Stimulated activated CD8-positive, alpha-beta memory T cell treated with anti-CD3 and anti-CD28 coated beads, Interleukin-7, amount 100 ng/mL, for 48 hours (primary cell): ENCODE data around the gene TMEM223.
"Not testable (repeated sequence)": the region's sequence is repeated elsewhere in the genome, so short reads cannot be mapped to it uniquely, and the experiment has no call there.

ENCODE experiments used
- DNase-seq, 2 donors: peaks; one replicate each; pipeline ENCODE4 v3.0.0-alpha.2; 2020; ENCODE audit warnings: low read depth in 1 of 2; ENCODE audit errors: extremely low read depth in 1 of 2

TMEM223 gene, protein sequence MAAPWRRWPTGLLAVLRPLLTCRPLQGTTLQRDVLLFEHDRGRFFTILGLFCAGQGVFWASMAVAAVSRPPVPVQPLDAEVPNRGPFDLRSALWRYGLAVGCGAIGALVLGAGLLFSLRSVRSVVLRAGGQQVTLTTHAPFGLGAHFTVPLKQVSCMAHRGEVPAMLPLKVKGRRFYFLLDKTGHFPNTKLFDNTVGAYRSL

DNA sequence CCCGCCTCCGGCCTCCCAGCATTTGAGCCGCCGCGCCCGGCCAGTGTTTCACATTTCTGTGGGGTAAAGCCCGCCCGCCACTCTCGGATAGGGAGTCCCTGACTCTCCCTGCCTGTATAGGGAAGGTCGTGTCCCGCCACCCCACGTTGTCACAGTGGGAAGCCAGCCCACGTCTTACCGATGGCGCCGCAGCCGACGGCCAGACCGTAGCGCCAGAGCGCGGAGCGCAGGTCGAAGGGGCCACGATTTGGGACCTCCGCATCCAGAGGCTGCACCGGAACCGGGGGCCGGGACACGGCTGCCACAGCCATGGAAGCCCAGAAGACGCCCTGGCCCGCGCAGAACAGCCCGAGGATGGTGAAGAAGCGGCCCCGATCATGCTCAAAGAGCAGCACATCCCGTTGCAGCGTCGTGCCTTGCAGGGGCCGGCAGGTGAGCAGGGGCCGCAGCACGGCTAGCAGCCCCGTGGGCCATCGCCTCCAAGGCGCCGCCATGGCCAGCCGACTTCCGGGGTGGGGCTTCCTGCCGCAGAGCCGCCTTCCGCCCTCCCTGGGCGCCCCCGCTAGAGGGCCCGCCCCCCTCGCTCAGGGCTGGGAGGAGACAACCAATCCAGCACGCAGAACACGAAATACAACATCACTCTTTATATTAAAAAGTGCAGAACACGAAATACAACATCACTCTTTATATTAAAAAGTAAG lies at the start of gene TMEM223:
TSS of gene TMEM223 (minus strand) at position 506 of the 701 bp plus-strand sequence. CDS start at position 494, 12 bp downstream.
- peak; percentile 84 to 86 for DNase-seq

DNA sequence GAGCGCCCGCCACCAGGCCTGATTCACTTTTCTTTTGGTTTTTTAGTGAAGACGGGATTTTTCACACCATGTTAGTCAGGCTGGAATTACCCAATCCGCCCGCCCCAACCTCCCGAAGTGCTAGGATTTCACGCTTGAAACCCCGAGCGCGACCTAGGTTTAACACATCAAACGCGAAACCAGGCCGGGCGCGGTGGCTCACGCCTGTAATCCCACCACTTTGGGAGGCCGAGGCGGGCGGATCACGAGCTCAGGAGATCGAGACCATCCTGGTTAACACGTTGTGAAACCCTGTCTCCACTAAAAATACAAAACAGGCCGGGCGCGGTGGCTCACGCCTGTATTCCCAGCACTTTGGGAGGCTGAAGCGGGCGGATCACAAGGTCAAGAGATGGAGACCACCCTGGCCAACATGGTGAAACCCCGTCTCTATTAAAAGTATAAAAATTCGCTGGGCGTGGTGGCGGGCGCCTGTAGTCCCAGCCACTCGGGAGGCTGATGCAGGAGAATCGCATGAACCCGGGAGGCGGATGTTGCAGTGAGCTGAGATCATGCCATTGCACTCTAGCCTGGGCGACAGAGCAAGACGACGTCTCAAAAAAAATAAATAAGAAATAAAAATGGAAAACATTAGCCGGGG lies 49.0 kb upstream of the TMEM223 start:
- peak; percentile 69 to 78 for DNase-seq

DNA sequence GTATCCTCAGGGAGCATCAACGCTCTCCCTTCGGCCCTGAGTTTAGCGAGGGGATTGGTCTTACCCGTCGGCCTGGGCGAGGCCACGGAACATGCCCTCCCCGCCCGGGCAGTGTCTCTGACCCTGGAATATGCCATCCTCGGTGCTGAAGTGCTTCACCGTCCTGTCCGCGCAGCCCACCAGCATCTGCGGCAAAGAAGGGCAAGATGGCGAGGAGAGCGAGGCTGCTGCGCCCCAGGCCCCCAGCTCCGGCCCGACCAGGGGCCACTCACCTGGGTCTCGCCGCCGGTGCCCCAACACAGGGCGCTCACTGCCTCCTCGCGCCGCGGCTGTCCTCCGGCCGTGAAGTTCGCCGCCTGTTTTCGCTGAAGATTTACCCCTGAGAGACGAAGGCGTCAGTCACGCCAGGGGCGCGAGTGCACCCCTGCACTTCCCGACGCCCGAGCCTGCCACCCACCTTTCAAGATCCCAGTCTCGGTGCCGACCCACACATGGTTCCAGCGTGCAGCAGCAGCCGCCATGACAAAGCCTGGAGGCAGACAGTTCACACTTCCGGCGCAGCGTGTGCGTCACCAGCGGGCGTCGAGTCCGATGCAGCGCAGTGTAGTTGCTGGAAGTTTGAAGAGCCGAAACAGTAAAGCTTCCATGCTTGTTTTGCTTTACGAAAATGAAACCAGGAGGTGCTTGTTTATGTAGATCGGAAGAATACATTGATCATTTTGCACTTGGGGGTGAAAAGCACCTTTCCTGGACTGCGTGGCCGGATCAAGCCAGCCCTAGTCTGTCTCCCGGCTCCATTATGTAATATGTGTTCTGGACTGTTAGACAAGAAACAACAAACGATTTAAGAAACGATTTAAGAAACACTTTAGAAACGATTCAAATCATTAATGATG lies 47.5 kb upstream of the TMEM223 start, which contains the start of gene WDR74:
TSS of gene WDR74 (minus strand) at position 541 of the 896 bp plus-strand sequence. CDS start at position 521, 20 bp downstream.
- DNase-seq: peak; percentile 81 to 86

DNA sequence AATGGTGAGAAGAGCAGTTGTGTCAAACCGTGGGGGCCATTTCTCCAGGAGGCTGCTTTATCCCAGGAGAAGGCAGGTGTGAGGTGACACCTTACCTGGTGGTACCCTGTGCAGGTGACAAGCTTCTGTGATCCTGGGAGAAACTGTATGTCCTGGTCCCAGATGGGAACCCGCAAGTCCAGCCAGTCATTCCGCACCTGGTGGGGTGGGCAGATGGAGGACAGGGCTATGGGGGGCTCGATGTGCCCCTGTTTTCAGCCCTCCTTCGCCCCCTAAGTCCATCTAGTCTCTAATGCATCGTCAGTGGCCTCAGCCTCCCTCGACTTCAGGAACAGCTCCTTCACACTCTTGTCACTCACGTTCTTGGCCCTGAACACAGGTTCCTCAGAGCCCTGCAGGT lies 43.5 kb upstream of the TMEM223 start:
- DNase-seq: no peak

DNA sequence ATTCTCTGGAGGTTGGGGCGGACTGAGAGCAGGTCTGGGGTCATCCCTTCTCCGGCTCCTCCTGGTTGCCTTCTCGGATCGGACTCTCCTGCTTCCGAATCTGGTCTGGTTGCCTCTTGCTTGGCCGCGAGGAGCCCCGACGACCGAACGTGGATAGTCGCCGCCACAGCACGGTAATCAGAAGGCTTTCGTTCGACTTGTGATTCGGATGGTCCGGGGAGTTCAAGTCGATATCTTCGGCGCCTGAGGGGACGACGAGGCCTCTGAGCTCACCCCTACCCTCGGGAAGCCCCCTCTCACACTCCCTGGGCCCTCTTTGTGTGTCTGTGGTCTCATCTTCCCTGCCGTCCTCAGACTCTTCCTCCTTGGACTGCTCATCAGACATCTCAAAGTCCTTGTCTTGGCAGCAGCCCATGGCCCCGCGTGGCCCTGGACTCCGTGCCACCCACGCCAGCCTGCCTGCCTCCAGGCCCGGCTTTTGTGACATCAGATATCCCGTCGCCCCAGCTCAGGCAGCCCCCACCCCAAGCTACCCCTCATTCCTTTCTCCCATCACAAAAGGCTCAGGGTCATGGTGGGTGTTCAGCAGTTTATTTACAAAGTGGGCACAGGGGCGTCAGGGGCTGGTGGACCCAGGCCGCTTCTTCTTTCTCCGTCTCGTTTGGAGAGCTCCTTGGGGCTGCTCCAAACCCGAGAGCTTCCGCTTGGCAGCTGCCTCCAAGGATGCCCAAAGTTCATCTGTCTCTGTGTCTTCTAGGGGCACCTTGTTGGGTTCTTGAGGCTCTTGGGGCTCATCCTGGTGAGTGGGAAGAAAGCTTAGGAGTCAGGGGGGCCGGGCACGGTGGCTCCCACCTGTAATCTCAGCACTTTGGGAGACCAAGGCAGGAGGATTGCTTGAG lies 40.8 kb upstream of the TMEM223 start, which contains the start of gene TEX54:
TSS of gene TEX54 (minus strand) at position 506 of the 899 bp plus-strand sequence.
- DNase-seq: no peak

DNA sequence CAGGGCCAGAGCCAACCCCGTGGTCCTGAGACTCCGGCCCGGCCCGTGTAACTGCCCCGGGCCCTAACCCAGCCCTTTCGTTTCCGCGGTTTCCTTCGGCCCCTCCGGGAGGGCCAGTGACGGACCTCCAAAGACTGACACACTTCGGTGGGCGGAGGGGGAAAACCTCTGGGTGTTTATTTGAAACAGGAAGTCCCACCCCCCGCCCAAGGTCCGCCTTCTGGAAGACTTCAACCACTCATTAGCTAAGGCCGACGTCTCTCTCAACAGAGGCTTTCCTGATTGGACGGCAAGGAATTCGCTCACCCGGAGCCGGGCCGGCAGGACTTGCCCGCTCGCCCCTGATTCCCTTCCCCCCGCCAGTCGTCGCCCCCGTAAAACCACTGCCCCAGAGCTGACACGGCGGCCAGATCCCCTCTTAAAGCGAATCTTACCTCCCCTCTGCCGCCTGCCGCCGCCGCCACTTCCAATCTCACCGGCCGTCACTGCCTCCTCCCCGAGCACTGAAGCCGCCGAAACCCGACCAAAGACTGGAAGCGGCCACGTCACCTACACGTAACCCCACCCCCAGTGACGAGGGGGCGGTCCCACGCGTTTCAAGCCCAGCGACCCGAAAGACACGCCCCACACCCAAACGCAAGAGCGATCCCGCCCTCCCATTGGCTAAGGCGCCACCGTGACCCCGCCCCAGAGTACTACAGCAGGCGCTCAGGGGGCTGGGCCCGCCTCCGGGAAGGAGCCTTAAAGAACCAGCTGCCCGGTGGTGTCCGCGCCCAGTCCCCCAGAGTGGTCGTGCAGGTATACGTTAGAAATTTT lies 39.9 kb upstream of the TMEM223 start, which contains the start of gene STX5:
TSS of gene STX5 (minus strand) at position 532 of the 816 bp plus-strand sequence. CDS start 808 bp downstream, outside the sequence.
- DNase-seq: peak; percentile 98 to 99

DNA sequence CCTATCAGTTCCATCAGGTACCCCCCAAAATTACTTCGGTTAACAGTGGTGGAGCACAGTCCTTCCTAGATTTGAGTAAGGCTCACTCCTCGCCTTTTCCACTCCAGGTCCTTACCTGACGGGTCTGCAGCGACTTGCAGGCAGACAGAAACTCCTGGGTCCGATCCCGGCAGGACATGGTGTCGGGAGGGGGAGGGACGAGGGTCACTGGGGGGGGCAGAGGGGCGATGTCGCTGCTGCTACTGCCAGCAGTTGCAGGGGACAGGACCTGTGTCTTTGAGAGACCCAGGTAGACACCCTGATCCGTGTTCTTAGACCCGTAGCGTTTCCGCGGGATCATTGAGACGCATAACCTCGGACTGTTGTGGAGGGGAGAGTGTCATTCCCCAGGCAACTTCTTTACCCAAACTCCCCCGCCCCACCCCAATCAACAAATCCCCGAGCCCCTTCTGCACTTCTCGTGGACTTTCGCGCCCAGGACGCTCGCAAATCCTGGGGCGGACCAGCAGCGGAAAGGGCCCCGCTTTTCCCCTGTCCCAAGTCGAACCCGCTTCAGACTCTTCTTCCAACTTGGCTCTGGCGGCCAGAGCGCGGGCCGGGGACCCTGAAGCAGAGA lies 39.2 kb upstream of the TMEM223 start:
- DNase-seq: no peak

DNA sequence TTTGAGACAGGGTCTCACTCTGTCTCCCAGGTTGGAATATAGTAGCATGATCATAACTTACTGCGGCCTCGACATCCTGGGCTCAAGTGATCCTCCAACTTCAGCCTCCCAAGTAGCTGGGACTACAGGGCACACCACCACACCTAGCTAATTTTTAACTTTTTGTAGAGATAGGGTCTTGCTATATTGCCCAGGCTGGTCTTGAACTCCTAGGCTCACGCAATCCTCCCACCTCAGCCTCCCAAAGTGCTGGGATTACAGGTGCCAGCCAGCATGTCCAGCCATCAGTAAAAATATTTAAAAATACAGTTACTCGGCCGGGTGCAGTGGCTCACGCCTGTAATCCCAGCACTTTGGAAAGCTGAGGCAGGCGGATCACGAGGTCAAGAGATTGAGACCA lies 36.3 kb upstream of the TMEM223 start:
- not testable (repeated sequence) for DNase-seq

DNA sequence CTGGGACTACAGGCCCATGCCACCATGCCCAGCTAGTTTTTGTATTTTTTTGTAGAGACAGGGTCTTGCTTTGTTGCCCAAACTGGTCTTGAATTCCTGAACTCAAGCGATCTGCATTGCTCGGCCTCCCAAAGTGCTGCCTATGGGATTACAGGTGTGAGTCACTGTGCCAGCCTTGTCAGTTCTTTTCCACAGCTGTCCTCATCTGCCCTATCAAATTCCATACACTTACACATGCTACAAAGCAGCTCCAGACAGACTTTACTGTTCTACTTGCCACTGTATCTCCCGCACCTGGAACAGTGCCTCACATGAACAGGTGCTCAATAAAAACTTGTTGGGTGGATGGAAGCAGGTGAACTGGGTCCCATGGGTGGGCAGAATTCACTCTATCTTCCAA lies 31.9 kb upstream of the TMEM223 start:
- DNase-seq: no peak

DNA sequence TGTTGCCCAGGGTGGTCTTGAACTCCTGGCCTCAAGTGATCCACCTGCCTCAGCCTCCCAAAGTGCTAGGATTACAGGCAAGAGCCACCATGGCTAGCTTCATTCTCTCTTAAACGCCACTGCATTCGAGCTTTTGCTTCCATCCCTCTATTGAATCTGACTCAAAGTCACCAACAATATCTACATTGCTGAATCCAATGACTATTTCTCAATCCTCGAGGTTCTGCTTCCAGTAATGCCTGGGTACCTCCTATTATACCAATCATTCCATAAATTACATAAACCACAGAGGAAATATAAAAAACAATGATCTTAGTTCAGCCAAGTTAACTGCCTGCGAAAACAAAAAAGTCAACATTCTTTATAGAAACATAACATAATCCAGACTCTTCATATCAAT lies 25.3 kb upstream of the TMEM223 start:
- no peak for DNase-seq

DNA sequence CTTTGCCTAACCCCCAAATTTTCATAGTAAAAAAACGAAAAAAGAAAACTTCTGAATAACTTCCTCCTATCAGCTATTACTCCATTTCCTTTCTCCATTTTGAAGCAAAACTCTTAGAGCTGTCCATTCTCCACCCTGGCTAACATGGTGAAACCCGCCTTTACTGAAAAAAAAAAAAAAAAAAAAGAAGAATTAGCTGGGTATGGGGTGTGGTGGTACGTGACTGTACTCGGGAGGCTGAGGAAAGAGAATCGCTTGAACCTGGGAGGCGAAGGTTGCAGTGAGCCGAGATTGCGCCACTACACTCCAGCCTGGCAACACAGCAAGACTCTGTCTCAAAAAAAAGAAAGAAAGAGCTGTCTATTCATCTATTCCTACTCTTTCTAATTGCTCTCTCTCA lies 24.8 kb upstream of the TMEM223 start:
- DNase-seq: no peak

DNA sequence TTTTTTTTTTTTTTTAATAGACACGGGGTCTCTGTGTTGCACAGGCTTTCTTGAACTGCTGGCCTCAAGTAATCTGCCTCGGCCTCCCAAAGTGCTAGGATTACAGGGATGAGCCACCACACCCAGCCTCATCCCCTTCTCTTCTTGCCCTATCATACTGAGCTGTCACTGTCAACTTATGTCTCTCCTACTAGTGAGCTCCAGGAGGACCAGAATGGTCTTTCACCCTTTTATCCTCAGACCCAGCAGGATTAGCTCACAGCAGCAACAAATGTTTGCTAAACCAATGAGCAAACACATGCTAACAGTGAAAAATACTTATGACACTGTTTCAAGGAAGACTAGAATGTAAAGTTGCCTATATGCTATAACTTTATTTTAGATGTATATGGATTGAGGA lies 19.9 kb upstream of the TMEM223 start:
- no peak for DNase-seq

DNA sequence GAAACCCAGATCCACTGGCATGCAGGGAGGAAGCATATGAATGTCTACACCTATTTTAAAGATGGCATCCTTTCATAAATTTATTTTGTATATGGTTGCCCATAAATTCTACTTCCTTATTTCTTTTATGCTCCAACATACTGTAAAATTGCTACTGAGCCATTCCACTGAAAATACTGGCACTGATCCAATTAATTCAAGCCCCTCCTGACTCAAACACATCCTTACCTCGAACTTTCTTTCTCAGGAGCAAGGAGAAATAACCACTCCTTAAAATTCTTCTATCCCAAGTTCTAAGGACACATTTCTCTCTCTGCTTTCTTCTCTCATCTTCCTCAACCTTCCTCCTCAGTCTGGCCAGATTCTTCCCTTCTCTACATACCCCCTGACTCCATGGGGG lies 18.9 kb upstream of the TMEM223 start:
- DNase-seq: no peak

DNA sequence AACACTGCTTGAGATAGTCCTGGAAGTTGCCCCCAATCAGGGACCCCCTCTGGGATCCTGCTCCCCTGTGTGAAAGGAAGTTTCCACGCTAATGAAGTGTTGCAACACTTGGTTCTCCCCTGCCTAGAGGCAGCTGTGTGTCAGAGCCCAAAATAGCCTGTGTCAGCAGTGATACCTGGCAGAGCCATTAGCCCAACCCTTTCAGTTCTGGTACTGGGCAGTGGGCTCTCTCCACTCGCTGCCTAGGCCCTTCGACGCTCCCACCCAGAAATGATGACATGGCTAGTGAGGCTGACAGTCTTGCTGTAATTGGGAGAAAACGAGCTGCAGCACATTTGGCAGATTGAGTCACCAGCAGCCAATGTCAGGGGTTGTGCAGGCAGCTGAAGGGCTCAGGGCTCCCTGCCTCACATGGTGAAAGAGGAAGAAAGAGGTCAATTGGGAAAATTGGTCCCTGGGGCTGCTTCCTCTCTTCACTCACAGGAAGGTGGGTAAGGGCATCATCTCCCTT lies 14.9 kb upstream of the TMEM223 start:
- DNase-seq: no peak

DNA sequence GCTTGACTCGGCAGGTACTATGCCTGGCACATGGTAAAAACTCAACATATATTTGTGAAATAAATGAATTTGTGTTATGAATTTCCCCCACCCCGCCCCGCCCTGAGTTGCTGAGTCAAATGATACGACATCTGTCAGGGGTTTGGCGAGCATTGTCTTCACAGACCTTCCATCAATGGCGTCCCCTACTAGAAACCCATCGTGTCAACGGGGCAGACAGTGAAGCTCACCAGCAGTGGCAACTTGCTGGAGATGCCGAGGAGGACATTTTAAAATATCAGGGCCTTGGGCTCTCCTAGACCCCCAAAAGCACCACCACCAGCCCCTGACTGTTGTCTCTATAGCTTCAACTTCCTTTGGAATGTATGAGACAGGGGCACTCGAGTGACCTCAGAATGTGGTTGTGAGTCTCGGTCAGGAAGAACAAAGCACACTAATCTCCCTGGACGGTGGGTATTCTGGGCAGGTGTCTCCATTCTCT lies 14.2 kb upstream of the TMEM223 start:
- no peak for DNase-seq

DNA sequence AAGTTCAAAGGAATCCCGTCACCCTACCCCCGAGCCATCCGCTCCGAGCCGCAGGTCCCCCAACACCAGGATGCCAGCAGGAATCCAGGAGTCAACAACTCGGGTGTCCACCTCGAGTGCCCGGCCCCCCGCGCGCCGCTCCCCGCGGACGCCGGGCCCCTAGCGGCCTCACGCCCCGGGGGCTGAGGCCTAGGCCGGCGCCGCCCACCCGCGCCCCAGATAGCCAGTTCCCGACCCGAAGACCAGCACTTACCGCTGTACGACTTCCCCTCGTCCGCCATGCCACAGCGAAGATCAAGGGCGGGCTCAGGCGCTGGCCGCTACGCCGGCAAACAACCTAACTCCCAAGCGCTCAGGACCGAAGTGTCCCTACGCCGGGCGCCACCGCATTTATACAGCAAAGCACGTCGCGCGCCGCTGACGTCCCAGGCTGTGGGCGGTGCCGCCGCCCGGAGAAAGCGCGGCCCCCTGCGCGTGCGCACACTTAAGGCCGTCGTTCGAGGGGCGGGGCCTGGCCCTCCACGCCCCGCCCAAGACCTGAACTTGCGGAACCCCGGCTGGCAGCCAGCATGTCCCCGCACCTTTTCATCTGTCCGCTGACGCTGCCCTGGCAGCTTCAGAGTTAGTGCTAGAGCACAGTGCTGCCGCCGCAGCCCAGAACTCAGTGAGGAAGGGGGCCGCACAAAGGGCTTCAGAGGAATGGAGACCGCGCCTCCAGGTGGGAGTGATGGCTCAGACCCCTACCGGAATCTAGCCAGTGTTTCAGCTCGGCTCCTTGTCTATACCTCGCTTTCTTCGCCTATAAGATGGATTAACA lies 13.5 kb upstream of the TMEM223 start, which contains the start of gene NXF1:
TSS of gene NXF1 (minus strand) at position 365 of the 817 bp plus-strand sequence. CDS start at position 281, 84 bp downstream.
- peak; percentile 80 to 91 for DNase-seq
